Left renal cortex interstitium (tissue), 4 donors: ENCODE results near the gene RAB20. TPM values are rescaled to one million over a fixed set of nuclear protein-coding genes. Genes with fewer than 3 reads are reported as not detected.

Experiments used
- DNase-seq, 4 donors: peaks; one replicate each; pipeline ENCODE4 v3.0.0-alpha.2; 2013; ENCODE audit warnings: low read depth in 4 of 4, low spot score in 2 of 4, missing footprints in 1 of 4
- polyA plus RNA-seq, 4 donors: library from polyadenylated mRNA; unstranded; fragments of 120-200 nt; gene quantifications; one replicate each; pipeline ENCODE4 v1.2.1, GENCODE V29; 2013; ENCODE audit not compliant: insufficient read length in 4 of 4

The RAB20 gene
- polyA plus RNA-seq, 4 donors: 7.8 to 8.8 (median 8.5) TPM

GRCh38 chr13:110474713-110475112 lies 86.8 kb downstream of the RAB20 start:
- DNase-seq: no peak

Other genes starting within 250 kb of the RAB20 start
- gene NAXD, start 53.8 kb upstream of the RAB20 start, polyA plus RNA-seq: 10 to 100 TPM; 42.0 to 48.5 (median 46.2) TPM
- 10 to 100 TPM; 56.0 to 87.1 (median 76.0) TPM for gene CARS2, start 144.4 kb upstream of the RAB20 start, polyA plus RNA-seq
- 10 to 100 TPM; 23.6 to 35.5 (median 29.6) TPM for gene ING1, start 152.0 kb upstream of the RAB20 start, polyA plus RNA-seq